Activated B cell treated with CpG ODN at 0.5 μM for 24 hours (primary cell): ENCODE measurements around the gene NCBP2L. TPM values are rescaled to one million over a fixed set of nuclear protein-coding genes. Genes with fewer than 3 reads are reported as not detected.

Experiments
- ATAC-seq: fragments of 200-7000 bp; cut with Tn5 transposase; one replicate; pipeline ENCODE4 v1.10.0; 2021; ENCODE audit warnings: low read depth, mild to moderate bottlenecking, moderate library complexity
- CTCF ChIA-PET: fragments of 350-600 bp; sonication (Branson Sonifier 250); formaldehyde crosslinking; loops from one replicate; lab custom pipeline; 2021; ENCODE audit warnings: antibody characterized with exemption; lab: Charles Lee
- POLR2A ChIA-PET: fragments of 350-600 bp; sonication (Branson Sonifier 250); formaldehyde crosslinking; loops from one replicate; lab custom pipeline; 2021; ENCODE audit warnings: antibody characterized with exemption; lab: Charles Lee
- DNase-seq: peaks from one replicate; pipeline ENCODE4 v3.0.0; 2022
- H3K27ac Mint-ChIP-seq: one replicate; pipeline ENCODE4 v1.8.0; 2020; ENCODE audit warnings: mixed read lengths
- H3K27me3 Mint-ChIP-seq: one replicate; pipeline ENCODE4 v1.8.0; 2021; ENCODE audit warnings: mixed read lengths
- H3K36me3 Mint-ChIP-seq: one replicate; pipeline ENCODE4 v1.8.0; 2021; ENCODE audit warnings: low read depth, mixed read lengths
- H3K4me1 Mint-ChIP-seq: one replicate; pipeline ENCODE4 v1.8.0; 2021; ENCODE audit warnings: mixed read lengths
- H3K4me3 Mint-ChIP-seq: one replicate; pipeline ENCODE4 v1.8.0; 2020; ENCODE audit warnings: mild to moderate bottlenecking, mixed read lengths
- H3K9me3 Mint-ChIP-seq: one replicate; pipeline ENCODE4 v1.8.0; 2020; ENCODE audit warnings: mixed read lengths
- CTCF ChIP-seq: fragments of 200-600 bp; IDR thresholded peaks from one replicate; pipeline ENCODE4 v1.8.0; 2022; ENCODE audit warnings: antibody characterized with exemption, mild to moderate bottlenecking
- intact Hi-C: fragments of 100-400 bp; cut with micrococcal nuclease; formaldehyde crosslinking; loops from one replicate; pipeline ENCODE4 v1.15.1; 2024
- total RNA-seq: library from RNA; stranded (reverse); gene quantifications from 2 replicates; pipeline ENCODE4 v1.2.3, GENCODE V29; 2022

The NCBP2L gene
- total RNA-seq, 1 donor from 2014 or later, result not detected

GRCh38 chrX:107827030-107827831 lies 49.7 kb downstream of the NCBP2L start:
- ChIA-PET CTCF (no interaction called here), POLR2A (interaction anchor here (0.7 kb wide), 1 partner anchor 29 kb away, joined by 5 read pairs; no protein-coding TSS in a partner anchor)
- Mint-ChIP-seq H3K36me3 (no peaks in the 10 kb centered on the region), H3K9me3 (no peaks in the 10 kb centered on the region), H3K4me1 (peaks cover 14% of the 10 kb centered on the region), H3K27ac (no peak overlapping the region), H3K27me3 (peaks cover 24% of the 10 kb centered on the region), H3K4me3 (peak overlapping the region; percentile 74)
- no peak for DNase-seq
- TF ChIP-seq CTCF, result no peak
- ATAC-seq, result no peak
- intact Hi-C loops, result loop anchor here (5.0 kb wide), 1 partner anchor 265 kb away; the partner anchor contains the start of genes ATG4A and PSMD10

GRCh38 chrX:107827852-107828251 lies 50.3 kb downstream of the NCBP2L start:
- H3K4me1 Mint-ChIP-seq, result peaks cover 14% of the 10 kb centered on the region
- no peak for TF ChIP-seq CTCF
- H3K27me3 Mint-ChIP-seq, result peaks cover 24% of the 10 kb centered on the region
- ChIA-PET POLR2A (interaction anchor here (0.7 kb wide), 1 partner anchor 30 kb away, joined by 5 read pairs; no protein-coding TSS in a partner anchor), CTCF (no interaction called here)
- H3K9me3 Mint-ChIP-seq, result no peaks in the 10 kb centered on the region
- intact Hi-C loops, result loop anchor here (5.0 kb wide), 1 partner anchor 264 kb away; the partner anchor contains the start of genes ATG4A and PSMD10
- no peak overlapping the region for H3K4me3 Mint-ChIP-seq
- no peak overlapping the region for H3K27ac Mint-ChIP-seq
- no peaks in the 10 kb centered on the region for H3K36me3 Mint-ChIP-seq
- ATAC-seq (no peak), DNase-seq (no peak)

GRCh38 chrX:107829878-107830277 lies 52.3 kb downstream of the NCBP2L start:
- H3K9me3 Mint-ChIP-seq, result no peaks in the 10 kb centered on the region
- no peak overlapping the region for H3K4me3 Mint-ChIP-seq
- peaks cover 10% of the 10 kb centered on the region for H3K4me1 Mint-ChIP-seq
- H3K27me3 Mint-ChIP-seq, result peaks cover 14% of the 10 kb centered on the region
- intact Hi-C loops, result loop anchor here (5.0 kb wide), 1 partner anchor 262 kb away; the partner anchor contains the start of genes ATG4A and PSMD10
- no peak overlapping the region for H3K27ac Mint-ChIP-seq
- DNase-seq (no peak), ATAC-seq (no peak)
- H3K36me3 Mint-ChIP-seq, result no peaks in the 10 kb centered on the region
- CTCF ChIA-PET, result no interaction called here
- no peak for TF ChIP-seq CTCF
- POLR2A ChIA-PET, result no interaction called here

DNA sequence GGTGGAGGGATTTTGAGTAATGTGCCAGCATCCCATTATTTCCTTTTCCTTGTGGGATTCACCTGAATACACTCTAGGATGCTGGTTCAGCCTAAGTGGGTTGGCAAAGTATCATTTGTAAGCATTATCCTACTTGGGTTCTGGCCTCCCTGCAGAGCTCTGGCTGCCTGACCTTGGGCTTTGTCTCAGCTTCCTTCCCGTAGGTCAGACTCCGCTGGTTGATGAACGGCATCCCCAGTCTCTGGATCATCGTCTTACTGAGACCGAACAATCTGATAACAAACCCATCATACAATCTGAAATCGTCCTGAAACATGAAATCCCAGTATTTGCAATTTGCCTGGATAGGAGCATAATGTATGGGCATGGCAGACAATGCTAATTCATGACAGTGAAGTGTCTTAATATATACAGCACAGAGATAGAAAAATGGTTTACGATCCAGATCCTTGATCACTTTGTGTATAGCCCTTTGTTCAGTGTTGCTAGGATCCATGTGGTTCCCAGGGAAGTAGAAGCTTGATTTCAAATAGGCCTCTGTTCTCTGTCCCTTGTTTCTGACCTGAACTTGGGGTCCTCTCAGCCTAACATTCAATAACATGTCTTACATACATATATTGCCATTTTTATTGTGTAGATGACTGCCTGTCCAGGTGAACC lies 53.7 kb downstream of the NCBP2L start:
- no peaks in the 10 kb centered on the region for H3K36me3 Mint-ChIP-seq
- peaks cover 6% of the 10 kb centered on the region for H3K4me1 Mint-ChIP-seq
- intact Hi-C loops, result no loop called here
- CTCF ChIA-PET, result interaction anchor here (0.8 kb wide), 1 partner anchor 292 kb away, joined by 3 read pairs; no protein-coding TSS in a partner anchor
- TF ChIP-seq CTCF, result no peak
- POLR2A ChIA-PET, result no interaction called here
- H3K27ac Mint-ChIP-seq, result no peak overlapping the region
- H3K27me3 Mint-ChIP-seq, result peaks cover 10% of the 10 kb centered on the region
- H3K9me3 Mint-ChIP-seq, result no peaks in the 10 kb centered on the region
- ATAC-seq (no peak), DNase-seq (no peak)
- no peak overlapping the region for H3K4me3 Mint-ChIP-seq
